ENCODE results near the gene KRTAP10-4.
"Not testable (repeated sequence)": the region's sequence is repeated elsewhere in the genome, so short reads cannot be mapped to it uniquely, and the experiment has no call there.

The KRTAP10-4 gene

DNA sequence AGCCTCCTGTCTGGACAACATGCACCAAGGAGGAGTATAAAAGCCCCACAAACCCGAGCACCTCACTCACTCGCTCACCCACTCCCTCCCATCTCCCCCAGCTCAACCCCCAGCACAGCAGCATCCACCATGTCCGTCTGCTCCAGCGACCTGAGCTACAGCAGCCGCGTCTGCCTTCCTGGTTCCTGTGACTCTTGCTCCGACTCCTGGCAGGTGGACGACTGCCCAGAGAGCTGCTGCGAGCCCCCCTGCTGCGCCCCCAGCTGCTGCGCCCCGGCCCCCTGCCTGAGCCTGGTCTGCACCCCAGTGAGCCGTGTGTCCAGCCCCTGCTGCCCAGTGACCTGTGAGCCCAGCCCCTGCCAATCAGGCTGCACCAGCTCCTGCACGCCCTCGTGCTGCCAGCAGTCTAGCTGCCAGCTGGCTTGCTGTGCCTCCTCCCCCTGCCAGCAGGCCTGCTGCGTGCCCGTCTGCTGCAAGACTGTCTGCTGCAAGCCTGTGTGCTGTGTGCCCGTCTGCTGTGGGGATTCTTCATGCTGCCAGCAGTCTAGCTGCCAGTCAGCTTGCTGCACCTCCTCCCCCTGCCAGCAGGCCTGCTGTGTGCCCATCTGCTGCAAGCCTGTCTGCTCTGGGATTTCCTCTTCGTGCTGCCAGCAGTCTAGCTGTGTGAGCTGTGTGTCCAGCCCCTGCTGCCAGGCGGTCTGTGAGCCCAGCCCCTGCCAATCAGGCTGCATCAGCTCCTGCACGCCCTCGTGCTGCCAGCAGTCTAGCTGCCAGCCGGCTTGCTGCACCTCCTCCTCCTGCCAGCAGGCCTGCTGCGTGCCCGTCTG, at the start of gene KRTAP10-4:
Gene KRTAP10-4 (plus strand): TSS at position 100 of the 827 bp plus-strand sequence. CDS start 30 bp downstream, at position 130.
- not testable (repeated sequence) for DNase-seq

GRCh38 chr21:44524414-44525371, 48.8 kb upstream of the KRTAP10-4 start:
- DNase-seq, result no peak

- DNase-seq, result no peak
Measured at GRCh38 chr21:44525391-44526095, 48.0 kb upstream of the KRTAP10-4 start.

GRCh38 chr21:44526096-44526997, 47.2 kb upstream of the KRTAP10-4 start:
- DNase-seq, result no peak

DNA sequence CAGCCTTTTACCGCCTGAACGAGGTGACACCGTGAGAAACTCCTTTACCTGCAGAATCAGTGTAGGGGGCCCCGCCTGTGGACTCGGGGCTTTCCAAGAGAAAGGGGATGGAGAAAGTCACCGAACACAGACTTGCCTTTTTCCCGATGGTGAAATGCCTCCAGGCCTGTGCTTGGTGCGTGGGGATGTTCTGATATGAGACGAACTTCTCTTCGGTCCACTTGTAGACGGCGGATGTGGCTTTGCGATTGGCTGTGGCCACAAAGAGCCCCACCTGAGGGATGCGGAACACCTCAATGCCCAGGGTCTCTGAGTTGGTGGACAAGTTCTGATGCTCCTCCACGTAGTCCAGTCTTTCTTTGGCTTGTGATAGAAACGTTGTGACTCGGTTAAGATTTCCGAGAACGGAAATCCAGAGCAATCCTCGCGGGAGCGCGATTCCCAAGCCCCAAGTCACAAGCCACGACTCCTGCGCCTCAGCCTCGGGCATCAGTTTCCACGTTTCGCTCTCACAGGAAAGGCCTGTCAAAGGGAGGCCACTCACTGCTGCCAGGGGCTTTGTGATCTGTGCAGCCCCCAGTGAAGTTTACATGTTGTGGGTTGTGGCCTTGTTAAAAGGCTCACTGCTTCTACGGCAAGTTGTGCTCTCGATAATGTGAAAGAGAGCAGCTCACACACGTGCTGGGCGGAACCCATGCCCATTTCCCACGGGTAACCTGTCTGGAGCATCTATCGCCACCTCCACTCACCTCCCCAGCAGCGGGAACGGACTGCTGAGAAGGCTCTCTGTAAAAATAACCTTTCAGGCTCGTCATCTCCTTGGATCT, 46.2 kb upstream of the KRTAP10-4 start:
- no peak for DNase-seq

DNA sequence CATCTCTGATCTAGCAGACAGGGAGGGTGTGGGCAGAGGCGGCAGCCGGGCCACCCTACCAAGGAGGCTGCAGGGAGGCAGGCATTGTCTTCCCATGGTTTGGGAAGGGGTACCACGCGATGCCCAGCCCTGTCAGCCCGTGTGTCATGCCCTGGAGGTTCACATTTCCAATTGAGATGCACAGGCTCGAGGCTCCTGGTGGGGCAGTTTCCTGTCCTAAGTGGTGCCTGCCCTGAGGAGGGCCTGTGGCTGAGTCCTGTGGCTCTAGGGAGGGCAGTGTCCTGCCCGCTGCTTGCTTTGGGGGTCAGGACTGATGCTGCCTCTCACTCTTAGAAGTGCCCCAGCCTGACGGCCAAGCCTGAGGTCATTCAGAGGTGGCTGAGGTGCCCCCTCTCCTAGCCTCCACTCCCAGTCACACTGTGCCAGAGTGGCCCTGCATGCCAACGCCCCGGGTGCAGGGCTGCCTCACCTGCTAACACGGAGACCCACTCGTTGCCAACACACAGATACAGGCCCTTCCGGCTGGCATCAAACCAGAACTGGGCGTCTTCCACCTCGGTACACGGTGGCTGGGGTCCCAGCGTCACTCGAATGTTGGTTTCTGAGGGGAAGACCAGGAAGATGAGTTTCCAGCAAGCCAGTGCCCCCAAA, 45.4 kb upstream of the KRTAP10-4 start:
- no peak for DNase-seq

GRCh38 chr21:44528634-44528995, 44.9 kb upstream of the KRTAP10-4 start:
- no peak for DNase-seq

GRCh38 chr21:44529011-44529421, 44.5 kb upstream of the KRTAP10-4 start:
- no peak for DNase-seq

GRCh38 chr21:44529503-44530125, 43.9 kb upstream of the KRTAP10-4 start:
- DNase-seq, result no peak

GRCh38 chr21:44530221-44530902, 43.2 kb upstream of the KRTAP10-4 start:
- no peak for DNase-seq

GRCh38 chr21:44530903-44531605, 42.5 kb upstream of the KRTAP10-4 start:
- DNase-seq, result no peak

- no peak for DNase-seq
Measured at GRCh38 chr21:44531606-44532564, 41.6 kb upstream of the KRTAP10-4 start.

DNA sequence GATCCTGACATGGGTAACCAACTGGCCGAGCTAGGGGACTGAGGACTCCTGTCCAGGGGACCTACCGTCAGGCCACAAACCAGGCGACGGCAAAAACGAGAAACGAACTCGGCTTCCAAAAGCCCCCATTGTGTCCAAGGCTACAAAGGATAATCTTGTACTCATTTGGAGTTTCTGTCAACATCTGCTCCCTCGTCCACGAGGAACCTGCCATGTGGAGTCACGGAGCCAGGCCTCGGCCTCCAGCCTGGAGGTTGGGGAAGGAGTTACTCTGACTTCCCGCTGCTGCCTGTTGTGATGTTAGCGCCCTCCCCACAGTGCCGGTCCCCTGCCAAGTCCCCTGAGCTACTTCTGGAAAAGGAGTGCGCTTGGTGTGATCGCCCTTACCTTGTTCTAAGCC, 40.8 kb upstream of the KRTAP10-4 start:
- no peak for DNase-seq

- no peak for DNase-seq
Measured at GRCh38 chr21:44533121-44533890, 40.2 kb upstream of the KRTAP10-4 start.

DNA sequence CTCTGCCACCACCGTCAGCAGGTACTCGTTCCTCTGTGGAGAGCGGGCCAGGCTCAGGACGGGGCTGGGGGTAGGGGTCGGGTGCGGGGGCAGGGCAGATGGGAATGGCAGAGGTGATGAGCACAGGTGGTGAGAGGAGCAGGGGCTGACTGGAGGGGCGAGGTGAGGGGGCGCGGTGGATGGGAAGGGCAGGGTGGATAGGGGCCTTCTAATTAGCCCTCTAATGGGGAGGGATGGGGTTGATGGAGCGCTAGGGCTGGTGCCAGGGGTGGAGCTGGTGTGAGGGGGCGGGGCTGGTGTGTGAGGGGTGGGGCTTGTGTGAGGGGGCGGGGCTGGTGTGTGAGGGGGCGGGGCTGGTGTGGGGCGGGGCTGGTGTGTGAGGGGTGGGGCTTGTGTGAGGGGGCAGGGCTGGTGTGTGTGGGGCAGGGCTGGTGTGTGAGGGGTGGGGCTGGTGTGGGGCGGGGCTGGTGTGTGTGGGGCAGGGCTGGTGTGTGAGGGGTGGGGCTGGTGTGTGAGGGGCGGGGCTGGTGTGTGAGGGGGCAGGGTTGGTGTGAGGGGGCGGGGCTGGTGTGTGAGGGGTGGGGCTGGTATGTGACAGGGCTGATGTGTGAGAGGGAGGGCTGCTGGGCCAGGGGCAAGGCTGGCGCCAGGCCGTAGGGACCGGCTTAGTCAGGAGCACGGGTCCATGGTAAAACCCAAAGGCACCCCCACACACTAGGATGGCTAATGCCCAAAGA, 39.5 kb upstream of the KRTAP10-4 start:
- no peak for DNase-seq

- no peak for DNase-seq
Measured at GRCh38 chr21:44534688-44535087, 38.8 kb upstream of the KRTAP10-4 start.

Measured in NCI-H1417 treated with DMSO at 0.1 percent for 48 hours (cell line).